Inflammatory macrophage (primary cell): Measurements from ENCODE around the gene BCAS3.
"Not testable (repeated sequence)": the region's sequence is repeated elsewhere in the genome, so short reads cannot be mapped to it uniquely, and the experiment has no call there.

ENCODE experiments used
- DNase-seq, 2 donors: peaks; one replicate each; pipeline ENCODE4 v3.0.0-alpha.2; 2020 to 2022

Gene BCAS3

DNA sequence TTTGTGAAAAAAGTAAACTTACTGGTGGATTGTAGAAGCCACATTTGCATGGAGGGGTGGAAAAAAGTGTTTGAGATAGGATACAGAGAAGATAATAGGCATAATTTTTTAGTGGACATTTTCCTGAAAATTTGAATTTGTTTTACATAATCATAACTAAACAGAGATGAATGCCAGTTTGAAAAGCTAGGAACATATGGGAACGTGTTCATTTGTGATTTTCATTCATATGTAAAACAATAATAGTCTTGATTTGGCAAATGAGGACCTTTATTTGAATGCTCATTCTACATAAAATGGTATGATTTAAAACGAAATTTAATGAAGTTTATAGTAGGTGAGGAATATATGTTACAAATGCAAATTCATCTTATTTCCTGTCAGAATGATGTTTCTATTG lies 263.9 kb downstream of the BCAS3 start:
- DNase-seq: no peak

GRCh38 chr17:60944751-60945150 lies 267.1 kb downstream of the BCAS3 start:
- DNase-seq: no peak

GRCh38 chr17:60947100-60947499 lies 269.4 kb downstream of the BCAS3 start:
- DNase-seq: no peak

GRCh38 chr17:60947543-60947942 lies 269.9 kb downstream of the BCAS3 start:
- no peak for DNase-seq

- DNase-seq: no peak
These were observed 275.1 kb downstream of the BCAS3 start for GRCh38 chr17:60952747-60953146.

DNA sequence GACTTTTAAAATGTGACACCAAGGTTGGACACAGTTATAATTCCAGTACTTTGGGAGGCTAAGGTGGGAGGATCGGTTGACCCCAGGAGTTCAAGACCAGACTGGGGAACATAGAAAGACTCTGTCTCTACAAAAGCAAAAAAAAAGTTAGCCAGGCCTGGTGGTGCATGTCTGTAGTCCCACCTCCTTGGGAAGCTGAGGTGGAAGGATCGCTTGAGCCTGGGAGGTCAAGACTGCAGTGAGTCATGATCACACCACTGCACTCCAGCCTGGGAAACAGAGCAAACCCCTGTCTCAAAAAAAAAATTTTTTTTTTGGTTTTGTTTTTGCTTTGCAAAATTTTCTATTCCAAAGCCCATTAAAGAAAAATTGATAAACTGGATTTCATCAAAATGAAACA lies 281.4 kb downstream of the BCAS3 start:
- no peak for DNase-seq

- DNase-seq: no peak
These were observed 282.0 kb downstream of the BCAS3 start for GRCh38 chr17:60959696-60960095.

- no peak for DNase-seq
These were observed 282.9 kb downstream of the BCAS3 start for GRCh38 chr17:60960398-60961065.

GRCh38 chr17:60964160-60964559 lies 286.5 kb downstream of the BCAS3 start:
- DNase-seq: no peak

GRCh38 chr17:60968266-60968665 lies 290.6 kb downstream of the BCAS3 start:
- DNase-seq: no peak

- DNase-seq: no peak
These were observed 291.9 kb downstream of the BCAS3 start for GRCh38 chr17:60969500-60970037.

- DNase-seq: no peak
These were observed 293.1 kb downstream of the BCAS3 start for GRCh38 chr17:60970741-60971140.

GRCh38 chr17:60971515-60972369 lies 294.1 kb downstream of the BCAS3 start:
- peak; percentile 24 to 28 for DNase-seq

- DNase-seq: not testable (repeated sequence)
These were observed 299.2 kb downstream of the BCAS3 start for GRCh38 chr17:60976861-60977260.

GRCh38 chr17:60989379-60989778 lies 311.7 kb downstream of the BCAS3 start:
- DNase-seq: no peak

DNA sequence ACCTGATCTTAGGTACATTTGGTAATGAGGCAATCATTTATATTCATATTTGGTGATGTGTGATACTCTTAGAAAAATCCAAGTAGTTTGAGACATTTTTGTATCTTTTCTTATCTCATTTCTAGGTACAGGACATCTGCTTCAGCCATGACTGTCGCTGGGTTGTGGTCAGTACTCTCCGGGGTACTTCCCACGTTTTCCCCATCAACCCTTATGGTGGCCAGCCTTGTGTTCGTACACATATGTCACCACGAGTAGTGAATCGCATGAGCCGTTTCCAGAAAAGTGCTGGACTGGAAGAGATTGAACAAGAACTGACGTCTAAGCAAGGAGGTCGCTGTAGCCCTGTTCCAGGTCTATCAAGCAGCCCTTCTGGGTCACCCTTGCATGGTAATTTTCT lies 312.2 kb downstream of the BCAS3 start:
- DNase-seq: no peak

DNA sequence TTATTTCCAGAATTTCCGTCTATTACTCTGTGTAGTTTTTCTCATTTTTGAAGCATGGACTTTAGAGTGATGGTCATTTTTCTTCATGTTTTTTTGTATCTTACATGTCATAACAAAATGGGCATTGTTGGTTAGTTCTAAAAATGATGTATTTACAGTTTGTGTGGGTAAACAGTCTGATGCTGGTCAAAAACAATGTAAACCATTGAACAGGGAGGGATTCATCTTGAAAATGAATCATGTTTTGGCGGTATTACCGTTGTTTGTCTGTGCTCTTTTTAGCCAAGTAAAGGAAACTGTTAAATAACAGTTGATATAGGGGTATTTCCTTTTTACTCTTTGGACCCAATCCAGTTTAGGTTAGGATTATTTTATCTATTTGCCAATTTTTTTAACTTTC lies 315.8 kb downstream of the BCAS3 start:
- no peak for DNase-seq

DNA sequence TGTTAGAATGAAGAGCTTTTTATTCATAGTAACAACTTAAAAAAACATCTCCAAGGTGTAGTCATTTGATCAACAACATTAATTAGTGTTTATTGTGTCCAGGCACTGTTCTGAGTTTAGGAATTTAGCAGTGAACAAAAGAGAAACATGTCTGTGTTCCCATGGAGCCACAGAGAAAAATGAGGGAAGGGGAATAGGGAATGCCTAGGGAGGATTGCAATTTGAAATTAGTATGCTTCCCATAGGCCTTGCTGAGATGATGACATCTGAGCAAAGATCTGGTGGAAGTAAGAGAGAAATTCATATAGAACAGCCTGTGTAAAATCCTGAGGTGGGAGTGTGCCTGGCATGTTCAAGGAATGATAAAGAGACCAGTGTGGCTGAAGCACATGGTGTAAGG lies 318.0 kb downstream of the BCAS3 start:
- DNase-seq: no peak

GRCh38 chr17:61000911-61001310 lies 323.3 kb downstream of the BCAS3 start:
- no peak for DNase-seq

- peak; percentile 20 to 53 for DNase-seq
These were observed 324.7 kb downstream of the BCAS3 start for GRCh38 chr17:61002316-61002736.

DNA sequence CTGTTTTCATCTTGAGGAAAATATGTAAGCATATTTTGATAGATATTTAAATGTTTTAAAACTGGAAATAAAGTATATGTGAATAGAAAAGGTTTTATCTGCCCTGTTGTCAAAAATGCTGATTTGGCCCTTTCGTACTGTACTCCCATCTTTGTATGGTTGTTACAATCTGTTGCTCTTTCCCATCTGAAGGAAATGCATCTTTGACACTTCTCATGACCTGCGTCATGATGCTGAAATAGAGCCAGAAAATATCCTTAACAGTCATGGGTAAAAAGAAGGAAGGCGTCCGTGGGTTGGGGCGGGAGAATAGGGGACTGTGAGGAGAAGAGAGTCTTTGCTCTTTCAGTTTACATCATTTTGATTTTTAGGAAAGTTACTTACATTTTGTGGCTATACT lies 327.7 kb downstream of the BCAS3 start:
- no peak for DNase-seq

DNA sequence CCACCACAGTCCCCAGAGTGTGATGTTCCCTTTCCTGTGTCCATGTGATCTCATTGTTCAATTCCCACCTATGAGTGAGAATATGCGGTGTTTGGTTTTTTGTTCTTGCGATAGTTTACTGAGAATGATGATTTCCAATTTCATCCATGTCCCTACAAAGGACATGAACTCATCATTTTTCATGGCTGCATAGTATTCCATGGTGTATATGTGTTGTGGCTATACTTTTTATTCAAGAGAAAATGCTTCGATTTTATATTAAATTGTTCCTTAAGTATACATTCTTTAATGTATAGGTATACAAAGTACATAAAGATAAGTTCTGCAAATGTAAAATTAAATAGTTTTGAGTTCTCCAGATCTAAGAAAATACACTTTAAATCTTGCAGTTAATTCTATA lies 328.3 kb downstream of the BCAS3 start:
- DNase-seq: not testable (repeated sequence)

DNA sequence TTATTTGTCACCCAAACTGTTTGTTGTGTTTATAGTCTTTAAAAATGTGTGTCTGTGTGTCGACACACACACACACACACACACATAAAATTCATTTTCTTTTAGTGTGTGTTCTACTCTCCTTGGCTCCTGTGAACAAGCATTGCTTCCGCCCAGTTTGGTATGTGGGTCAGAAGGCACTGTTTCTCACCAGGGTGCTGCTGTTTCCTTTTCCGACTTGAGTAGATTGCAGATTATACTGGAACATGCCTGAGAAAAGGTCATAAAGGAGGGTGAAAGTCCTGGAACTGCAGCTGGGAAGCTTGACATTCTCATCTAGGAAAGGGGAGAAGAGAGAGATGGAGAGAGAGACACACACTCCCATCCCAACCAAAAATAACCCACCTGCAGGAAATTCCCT lies 330.3 kb downstream of the BCAS3 start:
- no peak for DNase-seq

DNA sequence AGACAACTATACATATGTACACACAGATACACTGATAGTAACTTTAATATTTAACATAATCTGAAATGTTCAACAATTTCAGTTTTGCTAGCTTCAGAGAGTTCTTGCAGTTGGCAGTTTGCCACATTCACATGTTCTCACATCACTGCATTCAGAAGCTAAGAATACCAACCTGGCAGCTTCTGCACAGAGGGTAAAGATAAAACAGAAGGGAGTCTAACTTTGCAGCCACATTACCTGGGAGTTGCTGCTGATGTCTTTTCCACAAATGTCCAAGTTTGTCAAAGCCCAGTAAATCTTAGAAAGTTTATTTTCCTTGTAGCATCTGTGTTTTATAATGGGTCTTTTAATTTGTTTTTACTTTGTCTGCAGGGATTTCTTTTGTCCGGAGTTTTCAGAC lies 332.0 kb downstream of the BCAS3 start:
- no peak for DNase-seq
